Thoracic aorta (tissue), 2 donors: Measurements from ENCODE around the gene ABCB8. TPM values are rescaled to one million over a fixed set of nuclear protein-coding genes. Genes with fewer than 3 reads are reported as not detected.

Experiments
- ATAC-seq: fragments of 150-250 bp; one replicate; pipeline ENCODE4 v1.8.0; 2017; ENCODE audit warnings: low read depth; ENCODE audit not compliant: insufficient number of reproducible peaks, low FRiP score
- DNase-seq: peaks from one replicate; pipeline ENCODE4 v3.0.0-alpha.2; 2020; ENCODE audit warnings: low spot score
- H3K27ac ChIP-seq, 2 donors: fragments of 200-600 bp; sonication (generic); 1 replicate in 1 of 2; 2 replicates in 1 of 2; pipeline ENCODE4 v1.5.1; 2016; ENCODE audit warnings: mild to moderate bottlenecking in 2 of 2, moderate library complexity in 2 of 2
- H3K27me3 ChIP-seq: fragments of 200-600 bp; sonication (generic); replicated peaks from 2 replicates; pipeline ENCODE4 v1.6.0; 2016; ENCODE audit warnings: mild to moderate bottlenecking; ENCODE audit not compliant: insufficient read depth
- H3K36me3 ChIP-seq: fragments of 200-600 bp; sonication (generic); one replicate; pipeline ENCODE4 v1.5.1; 2016
- H3K4me1 ChIP-seq, 2 donors: fragments of 200-600 bp; sonication (generic); 1 replicate in 1 of 2; 2 replicates in 1 of 2; pipeline versions ENCODE4 v1.5.1 to v1.6.0; 2016; ENCODE audit warnings: low read depth in 2 of 2, mild to moderate bottlenecking in 1 of 2; ENCODE audit not compliant: control insufficient read depth in 1 of 2
- H3K4me3 ChIP-seq: fragments of 200-600 bp; sonication (generic); 2 replicates; pipeline ENCODE4 v1.5.1; 2016; ENCODE audit warnings: mild to moderate bottlenecking
- H3K9me3 ChIP-seq: fragments of 200-600 bp; sonication (generic); 2 replicates; pipeline ENCODE4 v1.5.1; 2016
- CTCF ChIP-seq: fragments of 200-600 bp; sonication (generic); IDR thresholded peaks from one replicate; pipeline ENCODE4 v1.5.1; 2019; ENCODE audit warnings: antibody characterized with exemption
- total RNA-seq, 2 donors: library from RNA; depleted of rRNA; stranded (reverse); fragments of >200 nt; gene quantifications; one replicate each; pipeline versions ENCODE4 v1.1.0 to v1.2.3, GENCODE V29; 2016

ABCB8 gene
- total RNA-seq, 2 donors from 2014 or later, result 34.1 to 35.1 TPM

GRCh38 chr7:151076863-151077704 is 48.8 kb downstream of the ABCB8 start:
- DNase-seq (no peak), ATAC-seq (no peak)
- H3K9me3 ChIP-seq, result no peaks in the 10 kb centered on the region
- no peak overlapping the region for H3K27ac ChIP-seq
- no peak overlapping the region for H3K4me3 ChIP-seq
- no peak for TF ChIP-seq CTCF
- no peaks in the 10 kb centered on the region for H3K27me3 ChIP-seq
- peaks cover 18 to 32% of the 10 kb centered on the region in 2 donors for H3K4me1 ChIP-seq
- H3K36me3 ChIP-seq, result peaks cover 33% of the 10 kb centered on the region

- DNase-seq, result no peak
- Histone ChIP-seq H3K27ac (no peak overlapping the region), H3K4me1 (peaks cover 25 to 39% of the 10 kb centered on the region in 2 donors), H3K9me3 (no peaks in the 10 kb centered on the region), H3K27me3 (no peaks in the 10 kb centered on the region), H3K4me3 (no peak overlapping the region), H3K36me3 (peaks cover 28% of the 10 kb centered on the region)
- ATAC-seq, result no peak
- TF ChIP-seq CTCF, result no peak
Measured at GRCh38 chr7:151077705-151078232, 49.5 kb downstream of the ABCB8 start.

GRCh38 chr7:151078233-151079040 is 50.2 kb downstream of the ABCB8 start:
- Histone ChIP-seq H3K27me3 (no peaks in the 10 kb centered on the region), H3K4me3 (no peak overlapping the region), H3K4me1 (peaks cover 25 to 41% of the 10 kb centered on the region in 2 donors), H3K27ac (no peak overlapping the region), H3K9me3 (no peaks in the 10 kb centered on the region), H3K36me3 (peaks cover 28% of the 10 kb centered on the region)
- ATAC-seq (no peak), DNase-seq (no peak)
- TF ChIP-seq CTCF, result no peak

GRCh38 chr7:151079199-151079910 is 51.1 kb downstream of the ABCB8 start:
- DNase-seq, result no peak

More at GRCh38 chr7:151079199-151079910, 51.1 kb downstream of the ABCB8 start:
- Histone ChIP-seq H3K4me1 (peaks cover 25 to 46% of the 10 kb centered on the region in 2 donors), H3K4me3 (peak overlapping the region; percentile 98), H3K36me3 (peaks cover 19% of the 10 kb centered on the region), H3K27ac (peak overlapping the region in 1 of 2 donors; percentile 96), H3K9me3 (no peaks in the 10 kb centered on the region), H3K27me3 (no peaks in the 10 kb centered on the region)
- ATAC-seq, result no peak
- TF ChIP-seq CTCF, result no peak
